ENCODE measurements around the gene AVL9.
"Not testable (repeated sequence)": the region's sequence is repeated elsewhere in the genome, so short reads cannot be mapped to it uniquely, and the experiment has no call there.

Gene AVL9

GRCh38 chr7:32605032-32605431, 109.7 kb downstream of the AVL9 start:
- CTCF ChIA-PET: no interaction called here
- no peak for DNase-seq (ENCODE audit: extremely low spot score)

GRCh38 chr7:32609463-32609862, 114.2 kb downstream of the AVL9 start:
- POLR2A ChIA-PET: no interaction called here
- CTCF ChIA-PET: no interaction called here
- DNase-seq (ENCODE audit: extremely low spot score): no peak
- TF ChIP-seq, protein P1, sequence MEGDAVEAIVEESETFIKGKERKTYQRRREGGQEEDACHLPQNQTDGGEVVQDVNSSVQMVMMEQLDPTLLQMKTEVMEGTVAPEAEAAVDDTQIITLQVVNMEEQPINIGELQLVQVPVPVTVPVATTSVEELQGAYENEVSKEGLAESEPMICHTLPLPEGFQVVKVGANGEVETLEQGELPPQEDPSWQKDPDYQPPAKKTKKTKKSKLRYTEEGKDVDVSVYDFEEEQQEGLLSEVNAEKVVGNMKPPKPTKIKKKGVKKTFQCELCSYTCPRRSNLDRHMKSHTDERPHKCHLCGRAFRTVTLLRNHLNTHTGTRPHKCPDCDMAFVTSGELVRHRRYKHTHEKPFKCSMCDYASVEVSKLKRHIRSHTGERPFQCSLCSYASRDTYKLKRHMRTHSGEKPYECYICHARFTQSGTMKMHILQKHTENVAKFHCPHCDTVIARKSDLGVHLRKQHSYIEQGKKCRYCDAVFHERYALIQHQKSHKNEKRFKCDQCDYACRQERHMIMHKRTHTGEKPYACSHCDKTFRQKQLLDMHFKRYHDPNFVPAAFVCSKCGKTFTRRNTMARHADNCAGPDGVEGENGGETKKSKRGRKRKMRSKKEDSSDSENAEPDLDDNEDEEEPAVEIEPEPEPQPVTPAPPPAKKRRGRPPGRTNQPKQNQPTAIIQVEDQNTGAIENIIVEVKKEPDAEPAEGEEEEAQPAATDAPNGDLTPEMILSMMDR (IDR thresholded peaks at IDR 0.05; ENCODE audit: control extremely low read depth, extremely low read depth, low read depth, missing control alignments): no peak

More at GRCh38 chr7:32605032-32605431, 109.7 kb downstream of the AVL9 start:
- TF ChIP-seq, protein P1 (IDR thresholded peaks at IDR 0.05; ENCODE audit: control extremely low read depth, extremely low read depth, low read depth, missing control alignments): no peak
- POLR2A ChIA-PET: no interaction called here

DNA sequence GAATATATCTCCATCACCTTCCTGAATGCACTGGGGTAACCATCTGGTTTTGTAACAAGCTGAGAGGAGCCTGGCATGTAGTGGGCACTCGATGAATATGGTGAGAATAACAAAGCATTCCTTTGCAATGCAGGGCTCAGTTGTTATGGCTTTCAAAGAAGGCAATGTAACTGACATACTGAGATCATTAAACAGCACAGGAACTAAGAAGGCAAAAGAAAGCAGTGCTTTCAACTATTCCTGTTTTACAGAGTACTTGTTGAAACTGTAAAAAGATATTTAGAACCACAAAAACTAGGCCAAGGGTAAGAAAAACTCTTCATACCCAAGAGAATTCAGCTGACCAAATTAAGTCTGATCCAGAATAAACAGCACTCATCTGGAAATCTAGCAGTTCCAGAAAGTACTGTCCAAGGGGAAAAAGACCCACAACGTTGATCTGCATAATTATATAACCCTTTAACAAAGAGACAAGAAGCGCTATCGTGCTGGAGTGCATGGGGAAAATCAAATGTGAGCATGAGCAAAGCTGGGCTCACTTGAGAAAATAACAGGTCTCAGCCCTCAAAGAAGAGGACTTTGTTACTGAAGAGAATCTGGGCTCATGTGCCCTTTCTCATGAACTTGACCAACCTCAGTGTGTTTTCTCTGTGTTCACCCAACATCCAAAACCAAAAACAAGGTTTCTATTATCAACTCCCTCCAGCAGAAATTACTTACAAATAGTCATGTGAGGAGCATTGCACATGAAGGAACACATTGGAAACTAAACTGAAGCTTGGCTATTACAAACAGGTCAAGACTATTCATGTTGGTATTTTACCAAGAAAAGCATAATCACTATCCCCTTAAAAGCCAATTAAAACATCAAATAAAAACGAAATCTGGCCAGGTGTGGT, 116.2 kb downstream of the AVL9 start:
- TF ChIP-seq, protein P1 (IDR thresholded peaks at IDR 0.05; ENCODE audit: control extremely low read depth, extremely low read depth, low read depth, missing control alignments): no peak
- no peak for DNase-seq (ENCODE audit: extremely low spot score)
- CTCF ChIA-PET: interaction anchor here (1.5 kb wide), 1 partner anchor 13 kb away, joined by 3 read pairs; no protein-coding TSS in a partner anchor
- POLR2A ChIA-PET: no interaction called here

DNA sequence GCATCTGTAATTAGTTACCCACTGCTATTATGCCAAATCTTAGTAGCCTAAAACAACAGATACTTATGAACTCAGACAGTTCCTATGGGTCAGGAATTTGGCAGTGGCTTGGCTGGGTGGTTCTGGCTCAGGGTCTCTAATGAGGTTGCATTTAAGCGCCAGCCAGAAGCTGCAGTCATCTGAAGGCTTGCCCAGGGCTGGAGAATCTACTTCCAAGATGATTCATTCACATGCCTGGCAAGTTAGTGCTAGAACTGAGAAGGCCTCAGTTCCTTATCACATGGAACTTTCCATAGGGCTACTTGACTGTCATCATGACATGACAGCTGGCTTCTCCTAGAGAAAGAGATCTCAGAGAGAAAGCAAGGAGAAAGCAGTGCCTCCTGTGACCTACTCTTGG, 121.3 kb downstream of the AVL9 start:
- POLR2A ChIA-PET: no interaction called here
- TF ChIP-seq, protein P1 (IDR thresholded peaks at IDR 0.05; ENCODE audit: control extremely low read depth, extremely low read depth, low read depth, missing control alignments): no peak
- CTCF ChIA-PET: no interaction called here
- no peak for DNase-seq (ENCODE audit: extremely low spot score)

GRCh38 chr7:32618470-32618869, 123.2 kb downstream of the AVL9 start:
- TF ChIP-seq, protein P1 (IDR thresholded peaks at IDR 0.05; ENCODE audit: control extremely low read depth, extremely low read depth, low read depth, missing control alignments): no peak
- CTCF ChIA-PET: no interaction called here
- POLR2A ChIA-PET: no interaction called here
- DNase-seq (ENCODE audit: extremely low spot score): no peak

DNA sequence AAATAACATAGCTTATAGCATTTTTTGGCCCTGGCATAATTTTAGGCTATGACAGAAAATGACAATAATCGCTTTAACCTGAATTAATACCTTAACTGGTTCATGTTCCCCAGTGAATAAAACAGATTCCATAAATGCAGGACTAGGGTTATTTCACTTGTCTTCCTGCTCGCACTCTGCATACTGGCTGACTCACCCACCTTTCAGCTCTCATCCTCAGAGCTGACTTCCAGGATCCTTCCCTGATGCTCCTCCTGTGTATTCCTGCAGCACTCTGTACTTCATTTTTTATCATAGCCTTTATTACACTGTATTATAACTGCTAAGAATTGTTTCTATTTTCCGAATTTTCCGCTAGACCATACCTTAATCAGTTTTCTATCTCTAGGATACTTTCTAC, 123.7 kb downstream of the AVL9 start:
- TF ChIP-seq, protein P1 (IDR thresholded peaks at IDR 0.05; ENCODE audit: control extremely low read depth, extremely low read depth, low read depth, missing control alignments): no peak
- CTCF ChIA-PET: no interaction called here

GRCh38 chr7:32619416-32619815, 124.1 kb downstream of the AVL9 start:
- CTCF ChIA-PET; POLR2A ChIA-PET; DNase-seq (ENCODE audit: extremely low spot score): not testable (repeated sequence)

More for the DNA sequence above, 123.7 kb downstream of the AVL9 start:
- DNase-seq (ENCODE audit: extremely low spot score): no peak
- POLR2A ChIA-PET: no interaction called here
